A549 (cell line): Measurements from ENCODE around the gene CACNA1C.

Source experiments
- GATA3 ChIP-seq: IDR thresholded peaks from 2 replicates; pipeline ENCODE4 v1.6.1; 2012; ENCODE audit warnings: borderline replicate concordance
- MYC ChIP-seq: IDR thresholded peaks from 2 replicates; pipeline ENCODE4 v1.6.1; 2012; ENCODE audit warnings: mild to moderate bottlenecking, inconsistent platforms, low read length, improper control_type of control experiment, borderline replicate concordance
- PHF8 ChIP-seq: fragments of 200-600 bp; sonication (generic); IDR thresholded peaks from 2 replicates; pipeline ENCODE4 v1.6.1; 2016; ENCODE audit warnings: low read depth, mild to moderate bottlenecking, antibody characterized with exemption, moderate library complexity, borderline replicate concordance
- POLR2A ChIP-seq: IDR thresholded peaks from 2 replicates; pipeline ENCODE4 v1.6.1; 2012; ENCODE audit warnings: mild to moderate bottlenecking, low read length
- POLR2AphosphoS2 ChIP-seq: conservative IDR thresholded peaks from 2 replicates; pipeline ENCODE4 v1.6.1; 2012; ENCODE audit warnings: low read length, improper control_type of control experiment, inconsistent platforms
- RAD21 ChIP-seq, 2 experiments: fragments of >200 bp in 1 of 2; sonication (Bioruptor Twin) in 1 of 2; formaldehyde crosslinking in 1 of 2; IDR thresholded peaks in 1 of 2; conservative IDR thresholded peaks in 1 of 2; 2 replicates in 1 of 2; 3 replicates in 1 of 2; pipeline ENCODE4 v1.6.1; 2012 to 2018; ENCODE audit warnings: inconsistent platforms in 1 of 2
- RCOR1 ChIP-seq: fragments of 150-350 bp; IDR thresholded peaks from 2 replicates; pipeline ENCODE4 v1.6.1; 2014; ENCODE audit warnings: antibody characterized with exemption, low read length, low read depth
- RFX5 ChIP-seq: fragments of 450-650 bp; IDR thresholded peaks from 2 replicates; pipeline ENCODE4 v1.7.1; 2014; ENCODE audit warnings: antibody characterized with exemption, mild to moderate bottlenecking, moderate library complexity
- ZSCAN20 ChIP-seq: fragments of 250-450 bp; sonication (Bioruptor Pico); IDR thresholded peaks from 2 replicates; pipeline ENCODE4 v1.8.0; 2022; ENCODE audit warnings: mild to moderate bottlenecking, moderate library complexity
- TF ChIP-seq, protein P1 (sequence below): fragments of 200-600 bp; sonication (generic); IDR thresholded peaks from 2 replicates; pipeline ENCODE4 v1.6.1; 2016; ENCODE audit warnings: antibody characterized with exemption, mild to moderate bottlenecking, moderate library complexity
- TF ChIP-seq, protein P2 (sequence below): fragments of >200 bp; sonication (Bioruptor Twin); formaldehyde crosslinking; IDR thresholded peaks from 3 replicates; pipeline ENCODE4 v1.5.1; 2016
- TF ChIP-seq, protein P3 (sequence below): IDR thresholded peaks from 2 replicates; pipeline ENCODE4 v1.6.1; 2012
- TF ChIP-seq, protein P4 (sequence below): fragments of 250-450 bp; sonication (Bioruptor Pico); IDR thresholded peaks from 2 replicates; pipeline ENCODE4 v1.5.0; 2020; ENCODE audit warnings: low read depth, mild to moderate bottlenecking, moderate library complexity

DNA sequence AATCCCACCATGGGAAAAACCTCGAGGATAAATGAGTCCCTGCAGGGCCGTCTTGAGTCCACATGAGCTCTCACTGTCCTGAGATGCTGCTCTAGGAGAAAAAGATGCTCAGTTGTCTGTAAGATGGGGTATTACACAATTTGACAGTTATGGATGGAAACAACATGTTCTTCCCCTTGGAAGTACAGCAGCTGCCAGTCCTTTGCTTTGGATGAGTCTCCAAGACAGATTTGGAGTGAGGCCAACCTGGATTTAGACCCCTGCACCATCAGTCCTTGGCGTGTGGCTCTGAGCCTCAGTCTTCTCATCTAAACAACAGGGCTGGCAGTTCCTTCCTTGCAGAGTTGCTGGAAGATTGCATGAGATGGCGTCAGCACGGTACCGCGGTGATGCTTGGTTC is 432.9 kb downstream of the CACNA1C start:
- TF ChIP-seq GATA3: no peak
- no peak for TF ChIP-seq PHF8
- TF ChIP-seq, protein P1, sequence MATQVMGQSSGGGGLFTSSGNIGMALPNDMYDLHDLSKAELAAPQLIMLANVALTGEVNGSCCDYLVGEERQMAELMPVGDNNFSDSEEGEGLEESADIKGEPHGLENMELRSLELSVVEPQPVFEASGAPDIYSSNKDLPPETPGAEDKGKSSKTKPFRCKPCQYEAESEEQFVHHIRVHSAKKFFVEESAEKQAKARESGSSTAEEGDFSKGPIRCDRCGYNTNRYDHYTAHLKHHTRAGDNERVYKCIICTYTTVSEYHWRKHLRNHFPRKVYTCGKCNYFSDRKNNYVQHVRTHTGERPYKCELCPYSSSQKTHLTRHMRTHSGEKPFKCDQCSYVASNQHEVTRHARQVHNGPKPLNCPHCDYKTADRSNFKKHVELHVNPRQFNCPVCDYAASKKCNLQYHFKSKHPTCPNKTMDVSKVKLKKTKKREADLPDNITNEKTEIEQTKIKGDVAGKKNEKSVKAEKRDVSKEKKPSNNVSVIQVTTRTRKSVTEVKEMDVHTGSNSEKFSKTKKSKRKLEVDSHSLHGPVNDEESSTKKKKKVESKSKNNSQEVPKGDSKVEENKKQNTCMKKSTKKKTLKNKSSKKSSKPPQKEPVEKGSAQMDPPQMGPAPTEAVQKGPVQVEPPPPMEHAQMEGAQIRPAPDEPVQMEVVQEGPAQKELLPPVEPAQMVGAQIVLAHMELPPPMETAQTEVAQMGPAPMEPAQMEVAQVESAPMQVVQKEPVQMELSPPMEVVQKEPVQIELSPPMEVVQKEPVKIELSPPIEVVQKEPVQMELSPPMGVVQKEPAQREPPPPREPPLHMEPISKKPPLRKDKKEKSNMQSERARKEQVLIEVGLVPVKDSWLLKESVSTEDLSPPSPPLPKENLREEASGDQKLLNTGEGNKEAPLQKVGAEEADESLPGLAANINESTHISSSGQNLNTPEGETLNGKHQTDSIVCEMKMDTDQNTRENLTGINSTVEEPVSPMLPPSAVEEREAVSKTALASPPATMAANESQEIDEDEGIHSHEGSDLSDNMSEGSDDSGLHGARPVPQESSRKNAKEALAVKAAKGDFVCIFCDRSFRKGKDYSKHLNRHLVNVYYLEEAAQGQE: no peak
- TF ChIP-seq POLR2A: no peak
- no peak for TF ChIP-seq RFX5
- TF ChIP-seq, protein P2, sequence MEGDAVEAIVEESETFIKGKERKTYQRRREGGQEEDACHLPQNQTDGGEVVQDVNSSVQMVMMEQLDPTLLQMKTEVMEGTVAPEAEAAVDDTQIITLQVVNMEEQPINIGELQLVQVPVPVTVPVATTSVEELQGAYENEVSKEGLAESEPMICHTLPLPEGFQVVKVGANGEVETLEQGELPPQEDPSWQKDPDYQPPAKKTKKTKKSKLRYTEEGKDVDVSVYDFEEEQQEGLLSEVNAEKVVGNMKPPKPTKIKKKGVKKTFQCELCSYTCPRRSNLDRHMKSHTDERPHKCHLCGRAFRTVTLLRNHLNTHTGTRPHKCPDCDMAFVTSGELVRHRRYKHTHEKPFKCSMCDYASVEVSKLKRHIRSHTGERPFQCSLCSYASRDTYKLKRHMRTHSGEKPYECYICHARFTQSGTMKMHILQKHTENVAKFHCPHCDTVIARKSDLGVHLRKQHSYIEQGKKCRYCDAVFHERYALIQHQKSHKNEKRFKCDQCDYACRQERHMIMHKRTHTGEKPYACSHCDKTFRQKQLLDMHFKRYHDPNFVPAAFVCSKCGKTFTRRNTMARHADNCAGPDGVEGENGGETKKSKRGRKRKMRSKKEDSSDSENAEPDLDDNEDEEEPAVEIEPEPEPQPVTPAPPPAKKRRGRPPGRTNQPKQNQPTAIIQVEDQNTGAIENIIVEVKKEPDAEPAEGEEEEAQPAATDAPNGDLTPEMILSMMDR: no peak
- TF ChIP-seq, protein P3, sequence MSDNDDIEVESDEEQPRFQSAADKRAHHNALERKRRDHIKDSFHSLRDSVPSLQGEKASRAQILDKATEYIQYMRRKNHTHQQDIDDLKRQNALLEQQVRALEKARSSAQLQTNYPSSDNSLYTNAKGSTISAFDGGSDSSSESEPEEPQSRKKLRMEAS: no peak
- TF ChIP-seq RCOR1: no peak
- TF ChIP-seq ZSCAN20 (CRISPR knock-in tag): no peak
- no peak for TF ChIP-seq MYC
- TF ChIP-seq, protein P4, sequence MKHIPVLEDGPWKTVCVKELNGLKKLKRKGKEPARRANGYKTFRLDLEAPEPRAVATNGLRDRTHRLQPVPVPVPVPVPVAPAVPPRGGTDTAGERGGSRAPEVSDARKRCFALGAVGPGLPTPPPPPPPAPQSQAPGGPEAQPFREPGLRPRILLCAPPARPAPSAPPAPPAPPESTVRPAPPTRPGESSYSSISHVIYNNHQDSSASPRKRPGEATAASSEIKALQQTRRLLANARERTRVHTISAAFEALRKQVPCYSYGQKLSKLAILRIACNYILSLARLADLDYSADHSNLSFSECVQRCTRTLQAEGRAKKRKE (CRISPR knock-in tag): no peak
- TF ChIP-seq RAD21 (conservative IDR thresholded peaks at IDR 0.05 in 1 of 2, IDR thresholded peaks at IDR 0.05 in 1 of 2): no peak
- TF ChIP-seq POLR2AphosphoS2: no peak
